Measurements from ENCODE around the gene NOXA1. TPM values are rescaled to one million over a fixed set of nuclear protein-coding genes. Genes with fewer than 3 reads are reported as not detected.

NOXA1 gene
- total and polyA plus RNA-seq, 2 of the 8 experiments (the other 6 are each of a cell fraction or from before 2014, with no cell fraction given) = 0.34 to 0.91 TPM

DNA sequence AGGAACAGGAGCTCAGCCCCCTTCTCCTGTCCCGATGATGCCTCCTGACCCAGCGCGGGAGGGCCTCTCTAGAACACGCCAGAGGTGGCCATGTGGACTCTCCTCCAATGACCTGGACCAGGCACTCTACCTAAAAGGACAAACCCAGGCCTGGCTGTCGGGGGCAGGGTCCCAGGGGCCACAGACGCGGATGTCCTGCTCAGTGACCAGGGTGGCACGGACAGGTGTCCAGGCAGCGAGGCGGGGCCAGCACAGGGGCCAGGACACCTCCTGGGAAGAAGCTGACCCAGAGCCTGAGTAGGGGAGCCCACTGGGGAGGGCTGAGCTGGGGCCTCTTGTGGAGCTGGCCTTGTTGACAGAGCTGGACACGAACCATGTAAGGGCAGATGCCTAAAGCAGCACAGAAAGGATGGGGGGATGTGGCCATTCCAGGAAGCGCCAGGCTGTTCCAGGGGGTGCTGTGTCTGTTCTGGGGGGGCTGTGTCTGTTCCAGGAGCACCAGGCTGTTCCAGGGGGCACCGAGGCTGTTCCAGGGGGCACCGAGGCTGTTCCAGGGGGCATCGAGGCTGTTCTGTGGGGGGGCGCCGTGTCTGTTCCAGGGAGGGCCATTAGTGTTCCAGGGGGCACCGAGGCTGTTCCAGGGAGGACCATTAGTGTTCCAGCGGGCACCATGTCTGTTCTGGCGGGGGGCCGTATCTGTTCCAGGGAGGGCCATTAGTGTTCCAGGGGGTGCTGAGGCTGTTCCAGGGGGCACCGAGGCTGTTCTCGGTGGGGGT, 30.8 kb upstream of the NOXA1 start (continued):
- TF ChIP-seq, protein P1, sequence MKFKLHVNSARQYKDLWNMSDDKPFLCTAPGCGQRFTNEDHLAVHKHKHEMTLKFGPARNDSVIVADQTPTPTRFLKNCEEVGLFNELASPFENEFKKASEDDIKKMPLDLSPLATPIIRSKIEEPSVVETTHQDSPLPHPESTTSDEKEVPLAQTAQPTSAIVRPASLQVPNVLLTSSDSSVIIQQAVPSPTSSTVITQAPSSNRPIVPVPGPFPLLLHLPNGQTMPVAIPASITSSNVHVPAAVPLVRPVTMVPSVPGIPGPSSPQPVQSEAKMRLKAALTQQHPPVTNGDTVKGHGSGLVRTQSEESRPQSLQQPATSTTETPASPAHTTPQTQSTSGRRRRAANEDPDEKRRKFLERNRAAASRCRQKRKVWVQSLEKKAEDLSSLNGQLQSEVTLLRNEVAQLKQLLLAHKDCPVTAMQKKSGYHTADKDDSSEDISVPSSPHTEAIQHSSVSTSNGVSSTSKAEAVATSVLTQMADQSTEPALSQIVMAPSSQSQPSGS (IDR thresholded peaks at IDR 0.05; ENCODE audit: low read length) = no peak
- TF ChIP-seq CBX5 (IDR thresholded peaks at IDR 0.05; ENCODE audit: low read depth, low read length) = no peak
- no peak for TF ChIP-seq TBP (IDR thresholded peaks at IDR 0.05; ENCODE audit: low read depth, low read length)
- no peak for TF ChIP-seq CHD2 (IDR thresholded peaks at IDR 0.05; ENCODE audit: low read length)
- no peak for TF ChIP-seq KDM5A (IDR thresholded peaks at IDR 0.05; ENCODE audit: low read length)
- TF ChIP-seq MAFK (IDR thresholded peaks at IDR 0.05; ENCODE audit: low read depth, low read length) = no peak
- TF ChIP-seq RBBP5 (IDR thresholded peaks at IDR 0.05; ENCODE audit: borderline replicate concordance, low read depth, low read length) = no peak
- no peak for TF ChIP-seq SAP30 (IDR thresholded peaks at IDR 0.05; ENCODE audit: insufficient read depth, insufficient replicate concordance, low read length)
- TF ChIP-seq EZH2 (IDR thresholded peaks at IDR 0.05; ENCODE audit: low read depth, low read length, severe bottlenecking) = no peak
- no peak for TF ChIP-seq EP300 (IDR thresholded peaks at IDR 0.05; ENCODE audit: borderline replicate concordance in 1 of 2, low read depth in 2 of 2, low read length in 2 of 2)
- TF ChIP-seq CHD1 (IDR thresholded peaks at IDR 0.05; ENCODE audit: low read depth, low read length) = no peak
